LNCaP clone FGC (cell line): ENCODE data around the gene NMT2.

Experiments
- DNase-seq: peaks from one replicate; pipeline ENCODE4 v3.0.0-alpha.2; 2011; ENCODE audit warnings: low read depth
- H3K4me3 ChIP-seq: 2 replicates; pipeline ENCODE4 v1.5.1; 2011; ENCODE audit warnings: mild to moderate bottlenecking, low read depth, low read length, control low read depth
- CTCF ChIP-seq: IDR thresholded peaks from 2 replicates; pipeline ENCODE4 v1.5.1; 2012; ENCODE audit warnings: mild to moderate bottlenecking; ENCODE audit not compliant: control insufficient read depth, insufficient read depth; ENCODE audit errors: extremely low read depth

Gene NMT2

GRCh38 chr10:15113766-15114165, 54.7 kb downstream of the NMT2 start:
- TF ChIP-seq CTCF = no peak
- H3K4me3 ChIP-seq = no peak overlapping the region
- DNase-seq = no peak

GRCh38 chr10:15112657-15113056, 55.8 kb downstream of the NMT2 start:
- no peak for DNase-seq
- TF ChIP-seq CTCF = no peak
- H3K4me3 ChIP-seq = no peak overlapping the region

GRCh38 chr10:15106352-15107013, 62.0 kb downstream of the NMT2 start:
- peak; percentile 53 for DNase-seq
- no peak overlapping the region for H3K4me3 ChIP-seq
- peak; percentile 86 for TF ChIP-seq CTCF

GRCh38 chr10:15103513-15103912, 65.0 kb downstream of the NMT2 start:
- no peak for TF ChIP-seq CTCF
- no peak overlapping the region for H3K4me3 ChIP-seq
- no peak for DNase-seq

- H3K4me3 ChIP-seq = no peak overlapping the region
- TF ChIP-seq CTCF = no peak
- no peak for DNase-seq
These were observed 68.6 kb downstream of the NMT2 start for GRCh38 chr10:15099886-15100285.

- peak within 1 kb of the TSS; percentile 92 for H3K4me3 ChIP-seq
- TF ChIP-seq CTCF = no peak
- peak; percentile 77 for DNase-seq
These were observed 71.3 kb downstream of the NMT2 start, which contains the start of gene RPP38 for GRCh38 chr10:15097011-15097812. TSS of gene RPP38 (plus strand) at chr10:15097355. CDS start at chr10:15103315, 5,960 bp downstream.

- DNase-seq = no peak
- no peak for TF ChIP-seq CTCF
These were observed 71.9 kb downstream of the NMT2 start for GRCh38 chr10:15096661-15097010.

More at GRCh38 chr10:15096661-15097010, 71.9 kb downstream of the NMT2 start:
- peak overlapping the region; percentile 92 for H3K4me3 ChIP-seq
